ENCODE data around the gene GNG7. TPM values are rescaled to one million over a fixed set of nuclear protein-coding genes. Genes with fewer than 3 reads are reported as not detected.

GNG7 gene
- total RNA-seq, 1 donor: 0.72 TPM

- H3K27me3 ChIP-seq (ENCODE audit: insufficient read depth, low read length): no peaks in the 10 kb centered on the region
- no peaks in the 10 kb centered on the region for H3K36me3 ChIP-seq (ENCODE audit: insufficient read depth, low read length)
- DNase-seq (ENCODE audit: insufficient read length, low spot score, missing footprints): no peak
- no peak for TF ChIP-seq CTCF (IDR thresholded peaks at IDR 0.05; ENCODE audit: extremely low read depth, low read depth, low read length)
- H3K9me3 ChIP-seq (ENCODE audit: low read depth, low read length): no peaks in the 10 kb centered on the region
- H3K27ac ChIP-seq (ENCODE audit: low read depth, low read length): no peak overlapping the region
- H3K4me3 ChIP-seq (ENCODE audit: insufficient read depth, low read length): no peak overlapping the region
- no peaks in the 10 kb centered on the region for H3K79me2 ChIP-seq (ENCODE audit: insufficient read depth, low read length)
- no peak overlapping the region for H3K4me2 ChIP-seq (ENCODE audit: insufficient read depth, low read length)
- no peaks in the 10 kb centered on the region for H3K4me1 ChIP-seq (ENCODE audit: insufficient read depth, low read length)
- H2AFZ ChIP-seq (ENCODE audit: low read length): no peak overlapping the region
- no peaks in the 10 kb centered on the region for H4K20me1 ChIP-seq (ENCODE audit: insufficient read depth, low read length)
Observed at GRCh38 chr19:2691951-2692350, 10.5 kb downstream of the GNG7 start.

DNA sequence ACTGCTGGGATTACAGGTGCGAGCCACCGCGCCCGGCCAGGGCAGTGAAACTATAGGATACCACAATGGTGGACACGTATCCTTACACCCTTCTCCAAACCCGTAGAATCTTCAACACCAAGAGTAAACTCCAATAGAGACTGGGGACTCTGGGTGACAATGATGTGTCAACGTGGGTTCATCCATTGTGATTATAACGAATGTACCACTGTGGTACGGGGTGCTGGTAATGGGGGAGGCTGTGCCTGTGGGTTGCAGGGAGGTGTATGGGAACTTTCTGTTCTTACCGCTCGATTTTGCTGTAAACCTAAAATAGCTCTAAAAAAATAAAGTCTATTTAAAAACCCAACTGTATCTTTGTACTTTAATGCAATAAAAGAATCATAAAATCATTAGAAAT lies 11.6 kb downstream of the GNG7 start:
- Histone ChIP-seq H3K9me3 (ENCODE audit: low read depth, low read length) (no peaks in the 10 kb centered on the region), H3K36me3 (ENCODE audit: insufficient read depth, low read length) (no peaks in the 10 kb centered on the region), H3K4me1 (ENCODE audit: insufficient read depth, low read length) (no peaks in the 10 kb centered on the region), H3K79me2 (ENCODE audit: insufficient read depth, low read length) (no peaks in the 10 kb centered on the region), H3K27me3 (ENCODE audit: insufficient read depth, low read length) (no peaks in the 10 kb centered on the region), H4K20me1 (ENCODE audit: insufficient read depth, low read length) (no peaks in the 10 kb centered on the region), H3K27ac (ENCODE audit: low read depth, low read length) (no peak overlapping the region), H2AFZ (ENCODE audit: low read length) (no peak overlapping the region), H3K4me2 (ENCODE audit: insufficient read depth, low read length) (no peak overlapping the region), H3K4me3 (ENCODE audit: insufficient read depth, low read length) (no peak overlapping the region)
- no peak for TF ChIP-seq CTCF (IDR thresholded peaks at IDR 0.05; ENCODE audit: extremely low read depth, low read depth, low read length)
- peak; percentile 67 for DNase-seq (ENCODE audit: insufficient read length, low spot score, missing footprints)

GRCh38 chr19:2686360-2686759 lies 16.1 kb downstream of the GNG7 start:
- no peak for TF ChIP-seq CTCF (IDR thresholded peaks at IDR 0.05; ENCODE audit: extremely low read depth, low read depth, low read length)
- no peak overlapping the region for H3K4me3 ChIP-seq (ENCODE audit: insufficient read depth, low read length)
- H3K79me2 ChIP-seq (ENCODE audit: insufficient read depth, low read length): no peaks in the 10 kb centered on the region
- no peaks in the 10 kb centered on the region for H3K36me3 ChIP-seq (ENCODE audit: insufficient read depth, low read length)
- no peaks in the 10 kb centered on the region for H4K20me1 ChIP-seq (ENCODE audit: insufficient read depth, low read length)
- DNase-seq (ENCODE audit: insufficient read length, low spot score, missing footprints): peak; percentile 36
- H3K4me1 ChIP-seq (ENCODE audit: insufficient read depth, low read length): no peaks in the 10 kb centered on the region
- H3K9me3 ChIP-seq (ENCODE audit: low read depth, low read length): no peaks in the 10 kb centered on the region
- H3K27ac ChIP-seq (ENCODE audit: low read depth, low read length): no peak overlapping the region
- no peak overlapping the region for H2AFZ ChIP-seq (ENCODE audit: low read length)
- H3K4me2 ChIP-seq (ENCODE audit: insufficient read depth, low read length): no peak overlapping the region
- H3K27me3 ChIP-seq (ENCODE audit: insufficient read depth, low read length): no peaks in the 10 kb centered on the region

DNA sequence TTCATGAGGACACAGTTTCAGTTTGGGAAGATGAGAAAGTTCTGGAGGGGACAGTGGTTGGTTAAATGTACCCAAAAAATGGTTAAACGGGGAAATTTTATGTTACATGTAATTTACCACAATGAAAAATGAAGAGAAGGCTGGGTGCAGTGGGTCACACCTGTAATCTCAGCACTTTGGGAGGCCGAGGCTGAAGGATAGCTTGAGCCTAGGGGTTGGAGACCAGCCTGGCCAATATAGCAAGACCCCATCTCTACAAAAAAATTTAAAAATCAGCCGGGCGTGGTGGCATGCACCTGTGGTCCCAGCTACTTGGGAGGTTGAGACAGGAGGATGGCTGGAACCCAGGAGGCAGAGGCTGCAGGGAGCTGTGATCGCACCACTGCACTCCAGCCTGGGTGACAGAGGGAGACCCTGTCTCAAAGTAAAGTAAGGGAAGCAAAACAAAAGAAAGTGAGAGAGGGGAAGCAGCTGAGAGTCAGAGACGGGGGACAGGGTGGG lies 17.2 kb downstream of the GNG7 start:
- H3K4me2 ChIP-seq (ENCODE audit: insufficient read depth, low read length): no peak overlapping the region
- H3K4me3 ChIP-seq (ENCODE audit: insufficient read depth, low read length): no peak overlapping the region
- H3K36me3 ChIP-seq (ENCODE audit: insufficient read depth, low read length): no peaks in the 10 kb centered on the region
- H3K27ac ChIP-seq (ENCODE audit: low read depth, low read length): no peak overlapping the region
- TF ChIP-seq CTCF (IDR thresholded peaks at IDR 0.05; ENCODE audit: extremely low read depth, low read depth, low read length): no peak
- no peaks in the 10 kb centered on the region for H3K27me3 ChIP-seq (ENCODE audit: insufficient read depth, low read length)
- H3K9me3 ChIP-seq (ENCODE audit: low read depth, low read length): no peaks in the 10 kb centered on the region
- no peaks in the 10 kb centered on the region for H3K79me2 ChIP-seq (ENCODE audit: insufficient read depth, low read length)
- H2AFZ ChIP-seq (ENCODE audit: low read length): no peak overlapping the region
- DNase-seq (ENCODE audit: insufficient read length, low spot score, missing footprints): no peak
- H3K4me1 ChIP-seq (ENCODE audit: insufficient read depth, low read length): no peaks in the 10 kb centered on the region
- H4K20me1 ChIP-seq (ENCODE audit: insufficient read depth, low read length): no peaks in the 10 kb centered on the region

Measured in osteoblast (primary cell).